ENCODE measurements around the gene SEMG2.
A peak's percentile ranks its signal among the peaks of the same experiment; 100 is the strongest.

SEMG2 gene

GRCh38 chr20:45221076-45221475 lies at the start of gene SEMG2:
Gene SEMG2 (plus strand): TSS chr20:45221373. CDS start chr20:45221390, 17 bp downstream.
- no peak for DNase-seq (ENCODE audit: low spot score)

- no peak for DNase-seq (ENCODE audit: low spot score)
Measured at GRCh38 chr20:45173522-45173921, 47.7 kb upstream of the SEMG2 start.

- DNase-seq (ENCODE audit: low spot score), result no peak
Measured at GRCh38 chr20:45174434-45175364, 46.5 kb upstream of the SEMG2 start, which contains the start of gene PI3. Gene PI3 (plus strand): TSS chr20:45174902. CDS start chr20:45174923, 21 bp downstream.

GRCh38 chr20:45176526-45177267 lies 44.5 kb upstream of the SEMG2 start:
- DNase-seq (ENCODE audit: low spot score), result no peak

GRCh38 chr20:45179166-45179565 lies 42.0 kb upstream of the SEMG2 start:
- DNase-seq (ENCODE audit: low spot score), result no peak

GRCh38 chr20:45181639-45182038 lies 39.5 kb upstream of the SEMG2 start:
- no peak for DNase-seq (ENCODE audit: low spot score)

GRCh38 chr20:45183084-45183483 lies 38.1 kb upstream of the SEMG2 start:
- DNase-seq (ENCODE audit: low spot score), result no peak

GRCh38 chr20:45187693-45188092 lies 33.5 kb upstream of the SEMG2 start:
- no peak for DNase-seq (ENCODE audit: low spot score)

- no peak for DNase-seq (ENCODE audit: low spot score)
Measured at GRCh38 chr20:45189067-45189609, 32.0 kb upstream of the SEMG2 start.

- DNase-seq (ENCODE audit: low spot score), result no peak
Measured at GRCh38 chr20:45189861-45190260, 31.3 kb upstream of the SEMG2 start.

- DNase-seq (ENCODE audit: low spot score), result no peak
Measured at GRCh38 chr20:45191926-45192325, 29.2 kb upstream of the SEMG2 start.

GRCh38 chr20:45193331-45193730 lies 27.8 kb upstream of the SEMG2 start:
- no peak for DNase-seq (ENCODE audit: low spot score)

- no peak for DNase-seq (ENCODE audit: low spot score)
Measured at GRCh38 chr20:45206725-45207124, 14.4 kb upstream of the SEMG2 start, which contains the start of gene SEMG1. Gene SEMG1 (plus strand): TSS chr20:45207033. CDS start chr20:45207054, 21 bp downstream.

- DNase-seq (ENCODE audit: low spot score), result no peak
Measured at GRCh38 chr20:45209924-45210323, 11.2 kb upstream of the SEMG2 start.

GRCh38 chr20:45211569-45212474 lies 9.4 kb upstream of the SEMG2 start:
- peak; percentile 11 for DNase-seq (ENCODE audit: low spot score)

GRCh38 chr20:45212836-45213235 lies 8.3 kb upstream of the SEMG2 start:
- no peak for DNase-seq (ENCODE audit: low spot score)

GRCh38 chr20:45218124-45218523 lies 3.0 kb upstream of the SEMG2 start:
- DNase-seq (ENCODE audit: low spot score), result no peak

- DNase-seq (ENCODE audit: low spot score), result no peak
Measured at GRCh38 chr20:45218636-45219035, 2.5 kb upstream of the SEMG2 start.

GRCh38 chr20:45223136-45223535 lies 2.0 kb downstream of the SEMG2 start:
- no peak for DNase-seq (ENCODE audit: low spot score)

GRCh38 chr20:45226287-45226686 lies 5.1 kb downstream of the SEMG2 start:
- DNase-seq (ENCODE audit: low spot score), result no peak

- DNase-seq (ENCODE audit: low spot score), result peak; percentile 76
Measured at GRCh38 chr20:45229264-45230056, 8.3 kb downstream of the SEMG2 start.

Data from NAMALWA (cell line).